GM12892 (cell line): ENCODE results near the gene NRARP.
A peak's percentile ranks its signal among the peaks of the same experiment; 100 is the strongest.

Experiments used
- DNase-seq: peaks from one replicate; pipeline ENCODE4 v3.0.0; 2011; ENCODE audit not compliant: insufficient read length
- FAIRE-seq: peaks from 2 replicates; lab custom pipeline; 2011; peaks lifted over from hg19 to GRCh38; lab: Jason Lieb, UNC
- POLR2A ChIP-seq: IDR thresholded peaks from 2 replicates; pipeline ENCODE4 v1.6.1; 2011; ENCODE audit warnings: low read depth, low read length, control low read depth
- POLR2AphosphoS5 ChIP-seq: IDR thresholded peaks from 2 replicates; pipeline ENCODE4 v1.6.1; 2011; ENCODE audit warnings: low read depth, low read length, control low read depth
- TAF1 ChIP-seq: IDR thresholded peaks from 2 replicates; pipeline ENCODE4 v1.6.1; 2011; ENCODE audit warnings: low read depth, mild to moderate bottlenecking, control low read depth, low read length, borderline replicate concordance

NRARP gene

GRCh38 chr9:137275588-137276472 is 26.2 kb downstream of the NRARP start:
- FAIRE-seq (no peak), DNase-seq (no peak)
- TF ChIP-seq POLR2AphosphoS5, result no peak; the same call in 1 of the 2 replicates
- TF ChIP-seq POLR2A, result no peak
- TF ChIP-seq TAF1, result no peak

- DNase-seq (no peak), FAIRE-seq (no peak)
- TF ChIP-seq TAF1 (no peak), POLR2A (no peak), POLR2AphosphoS5 (no peak)
Observed at GRCh38 chr9:137275203-137275587, 26.9 kb downstream of the NRARP start.

DNA sequence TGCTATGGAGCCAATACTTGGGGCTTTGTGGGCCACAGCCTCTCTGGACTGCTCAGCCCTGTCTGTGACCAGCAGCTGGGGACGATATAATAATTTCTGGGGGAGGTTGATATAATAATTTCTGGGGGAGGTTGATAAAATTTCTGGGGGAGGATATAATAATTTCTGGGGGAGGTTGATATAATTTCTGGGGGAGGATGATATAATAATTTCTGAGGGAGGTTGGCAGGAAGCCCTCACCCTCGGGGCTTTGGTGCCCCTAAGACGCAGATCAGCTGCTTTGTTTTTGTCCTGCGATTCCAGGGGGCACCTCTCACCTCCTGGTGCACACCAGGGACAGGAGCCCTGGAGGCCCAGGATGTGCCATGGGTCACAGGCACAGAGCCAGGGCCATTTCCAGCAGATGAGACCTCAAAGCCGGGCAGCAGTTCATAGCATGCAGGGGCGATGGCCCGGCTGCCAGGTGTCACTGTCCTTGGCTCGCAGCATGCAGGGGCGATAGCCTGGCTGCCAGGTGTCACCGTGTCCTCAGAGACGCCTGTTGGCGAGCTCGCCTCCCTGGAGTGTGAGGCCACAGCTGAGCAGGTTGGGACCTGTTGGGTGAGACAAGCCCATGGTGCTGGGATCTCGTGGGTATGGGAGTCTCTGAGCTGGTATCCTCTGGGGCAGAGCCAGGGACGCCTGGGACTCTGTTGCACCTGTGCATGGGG is 28.3 kb downstream of the NRARP start:
- TF ChIP-seq TAF1, result no peak
- no peak for TF ChIP-seq POLR2AphosphoS5
- TF ChIP-seq POLR2A, result no peak
- DNase-seq (no peak), FAIRE-seq (no peak)

GRCh38 chr9:137273095-137273490 is 29.0 kb downstream of the NRARP start:
- no peak for DNase-seq
- TF ChIP-seq POLR2AphosphoS5 (no peak), POLR2A (no peak)
- no peak for FAIRE-seq

DNA sequence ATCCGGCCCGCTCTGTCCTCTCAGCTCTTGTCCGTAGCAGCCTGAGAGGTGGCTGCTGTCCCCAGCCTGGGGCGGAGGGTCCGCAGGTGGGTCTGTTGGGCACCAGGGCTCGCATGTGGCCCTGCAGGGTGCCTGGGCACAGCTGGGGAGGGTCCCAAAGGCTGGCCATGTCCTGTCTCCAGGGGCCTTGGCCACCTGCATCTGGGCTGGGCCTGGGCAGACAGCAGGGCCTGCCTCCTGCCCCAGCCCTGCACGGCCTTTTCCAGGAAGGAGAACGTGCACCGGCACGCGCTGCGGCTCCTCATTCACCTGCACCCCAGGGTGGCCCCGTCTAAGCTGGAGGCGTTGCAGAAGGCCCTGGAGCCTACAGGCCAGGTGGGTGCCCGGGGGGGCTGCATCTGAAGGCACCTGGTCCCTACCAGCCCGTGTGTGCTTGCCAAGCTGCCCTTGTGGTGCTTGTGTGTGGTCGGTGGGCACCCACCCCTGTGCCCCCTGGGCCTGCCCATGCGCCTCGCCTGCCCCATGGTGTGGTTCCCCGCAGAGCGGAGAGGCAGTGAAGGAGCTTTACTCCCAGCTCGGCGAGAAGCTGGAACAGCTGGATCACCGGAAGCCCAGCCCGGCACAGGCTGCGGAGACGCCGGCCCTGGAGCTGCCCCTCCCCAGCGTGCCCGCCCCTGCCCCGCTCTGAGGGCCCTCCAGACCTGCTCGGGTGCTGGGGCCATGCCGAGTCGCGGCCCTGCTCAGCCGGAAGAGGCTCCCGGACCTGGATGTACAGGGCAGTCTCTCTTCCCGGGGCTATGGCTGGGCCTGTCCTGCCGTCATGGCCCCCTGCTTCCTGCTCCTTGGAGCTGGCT is 29.6 kb downstream of the NRARP start:
- no peak for TF ChIP-seq TAF1
- TF ChIP-seq POLR2AphosphoS5, result no peak
- TF ChIP-seq POLR2A, result no peak
- FAIRE-seq (no peak), DNase-seq (no peak)

- TF ChIP-seq POLR2AphosphoS5 (no peak), POLR2A (no peak), TAF1 (no peak)
- DNase-seq, result no peak
- FAIRE-seq, result no peak
Observed at GRCh38 chr9:137271696-137272076, 30.4 kb downstream of the NRARP start.

- FAIRE-seq, result no peak
- TF ChIP-seq POLR2A, result no peak
- TF ChIP-seq TAF1, result no peak
- no peak for TF ChIP-seq POLR2AphosphoS5
- no peak for DNase-seq
Observed at GRCh38 chr9:137270929-137271695, 31.0 kb downstream of the NRARP start.

DNA sequence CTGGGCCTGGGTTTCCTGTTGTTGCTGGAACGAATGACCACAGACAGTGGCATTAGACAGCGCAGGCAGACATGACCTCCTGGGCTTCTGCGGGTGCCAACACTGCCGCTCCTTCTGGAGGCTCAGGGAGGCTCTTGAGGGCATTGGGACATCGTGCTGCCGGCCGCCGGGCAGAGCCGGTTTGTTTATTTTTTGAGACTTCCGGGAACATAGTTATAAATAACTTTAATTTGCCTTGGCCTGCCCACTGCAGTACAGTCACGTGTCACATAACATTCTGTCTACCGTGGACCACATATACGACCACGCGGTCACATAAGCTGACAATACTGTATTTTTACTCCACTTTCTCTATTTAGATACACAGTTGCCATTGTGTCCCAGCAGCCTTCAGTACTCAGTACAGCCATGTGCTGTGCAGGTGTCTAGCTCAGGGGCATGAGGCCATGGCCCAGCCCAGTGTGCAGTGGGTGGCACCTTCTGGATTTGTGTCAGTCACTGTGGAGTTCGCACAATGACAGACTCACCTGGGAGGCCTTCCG is 32.8 kb downstream of the NRARP start:
- no peak for TF ChIP-seq POLR2AphosphoS5
- TF ChIP-seq POLR2A, result no peak
- no peak for TF ChIP-seq TAF1
- DNase-seq (no peak), FAIRE-seq (peak; percentile 71)

GRCh38 chr9:137268538-137269201 is 33.4 kb downstream of the NRARP start:
- TF ChIP-seq POLR2AphosphoS5, result no peak
- no peak for TF ChIP-seq POLR2A
- no peak for TF ChIP-seq TAF1
- FAIRE-seq, result no peak
- DNase-seq, result no peak

DNA sequence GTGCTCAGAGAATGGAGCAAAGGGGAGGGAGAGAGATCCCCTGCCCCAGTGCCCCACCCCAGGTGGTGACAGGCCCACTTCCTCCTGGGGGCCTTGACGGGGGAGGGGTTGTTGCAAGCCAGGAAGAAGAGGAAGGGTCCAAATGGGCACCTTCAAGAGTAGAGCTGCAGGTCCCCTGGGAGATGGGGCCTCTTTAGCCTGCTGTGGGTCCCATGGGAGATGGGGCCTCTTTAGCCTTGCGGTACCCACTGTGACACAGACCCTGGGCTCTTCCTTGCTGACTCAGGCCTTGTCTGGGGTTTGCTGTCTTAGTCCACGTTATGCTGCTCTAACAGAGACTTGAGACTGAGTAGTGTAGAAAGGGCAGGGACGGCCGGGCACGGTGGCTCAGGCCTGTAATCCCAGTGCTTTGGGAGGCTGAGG is 34.1 kb downstream of the NRARP start:
- DNase-seq, result no peak
- no peak for FAIRE-seq
- no peak for TF ChIP-seq TAF1
- TF ChIP-seq POLR2A, result no peak
- no peak for TF ChIP-seq POLR2AphosphoS5
